Adipocyte (in vitro differentiated cells): ENCODE measurements around the gene ATP8B1.
"Not testable (repeated sequence)": the region's sequence is repeated elsewhere in the genome, so short reads cannot be mapped to it uniquely, and the experiment has no call there.

Experiments used
- DNase-seq: peaks from one replicate; pipeline ENCODE4 v3.0.0-alpha.2; 2015; ENCODE audit warnings: low read depth
- H3K27me3 ChIP-seq: replicated peaks from 2 replicates; pipeline ENCODE4 v1.7.0; 2013; ENCODE audit warnings: mild to moderate bottlenecking, low read length, moderate library complexity; ENCODE audit not compliant: control insufficient read depth, insufficient read depth
- H3K36me3 ChIP-seq: 2 replicates; pipeline ENCODE4 v1.7.0; 2013; ENCODE audit warnings: low read length, mild to moderate bottlenecking, moderate library complexity; ENCODE audit not compliant: control insufficient read depth, insufficient read depth, severe bottlenecking
- H3K4me1 ChIP-seq: 2 replicates; pipeline ENCODE4 v1.7.0; 2013; ENCODE audit warnings: mild to moderate bottlenecking, low read length, moderate library complexity; ENCODE audit not compliant: control insufficient read depth, insufficient read depth
- H3K4me3 ChIP-seq: 2 replicates; pipeline ENCODE4 v1.7.0; 2013; ENCODE audit warnings: mild to moderate bottlenecking, low read length, moderate library complexity
- H3K9ac ChIP-seq: 2 replicates; pipeline ENCODE4 v1.7.0; 2013; ENCODE audit warnings: mild to moderate bottlenecking, low read length, moderate library complexity
- H3K9me3 ChIP-seq: 2 replicates; pipeline ENCODE4 v1.7.0; 2013; ENCODE audit warnings: mild to moderate bottlenecking, low read length, moderate library complexity; ENCODE audit not compliant: control insufficient read depth

The ATP8B1 gene

DNA sequence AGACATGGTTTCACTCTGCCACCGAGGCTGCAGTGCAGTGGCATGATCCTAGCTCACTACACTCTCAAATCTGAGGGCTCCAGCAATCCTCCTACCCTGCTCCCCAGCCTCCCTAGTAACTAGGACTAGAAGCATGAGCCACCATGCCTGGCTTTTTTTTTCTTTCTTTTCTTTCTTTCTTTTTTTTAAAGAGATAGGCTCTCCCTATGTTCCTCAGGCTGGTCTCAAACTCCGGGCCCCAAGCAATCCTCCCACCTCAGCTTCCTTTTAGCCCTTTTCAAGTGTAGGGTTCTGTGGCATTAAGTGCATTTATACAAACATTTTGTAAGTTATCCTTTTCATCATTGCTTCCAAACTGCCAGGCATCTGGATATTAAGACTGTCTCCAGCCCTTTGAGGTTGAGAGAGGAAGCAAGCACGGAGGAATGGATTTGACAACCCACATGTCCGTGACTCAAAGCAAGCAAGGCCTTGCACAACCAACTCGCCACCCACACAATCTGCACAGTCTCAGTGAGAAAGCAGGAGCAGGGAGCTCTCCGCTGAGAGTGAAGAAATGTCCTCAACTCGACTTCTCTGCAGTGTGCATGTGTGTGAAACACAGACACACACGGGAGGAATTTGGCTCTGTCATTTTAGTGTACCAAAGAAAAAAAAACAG is 65.6 kb downstream of the ATP8B1 start:
- Histone ChIP-seq H3K36me3 (no peaks in the 10 kb centered on the region), H3K9ac (peak overlapping the region; percentile 81), H3K9me3 (peaks cover 7% of the 10 kb centered on the region), H3K4me3 (peak overlapping the region; percentile 70), H3K4me1 (peaks cover 15% of the 10 kb centered on the region), H3K27me3 (no peaks in the 10 kb centered on the region)
- peak; percentile 98 for DNase-seq

DNA sequence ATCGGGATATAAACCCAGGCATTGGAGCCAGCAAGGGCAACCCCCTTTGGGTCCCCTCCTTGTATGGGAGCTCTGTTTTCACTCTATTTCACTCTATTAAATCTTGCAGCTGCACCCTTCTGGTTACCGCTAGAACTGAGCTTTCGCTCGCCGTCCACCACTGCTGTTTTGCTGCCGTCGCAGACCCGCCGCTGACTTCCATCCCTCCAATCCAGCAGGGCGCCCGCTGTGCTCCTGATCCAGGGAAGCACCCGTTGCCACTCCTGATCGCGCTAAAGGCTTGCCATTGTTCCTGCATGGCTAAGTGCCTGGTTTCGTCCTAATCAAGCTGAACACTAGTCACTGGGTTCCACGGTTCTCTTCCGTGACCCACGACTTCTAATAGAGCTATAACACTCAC is 68.1 kb downstream of the ATP8B1 start:
- peaks cover 15% of the 10 kb centered on the region for H3K4me1 ChIP-seq
- not testable (repeated sequence) for H3K9ac ChIP-seq, H3K36me3 ChIP-seq, DNase-seq, H3K9me3 ChIP-seq, H3K27me3 ChIP-seq, H3K4me3 ChIP-seq

DNA sequence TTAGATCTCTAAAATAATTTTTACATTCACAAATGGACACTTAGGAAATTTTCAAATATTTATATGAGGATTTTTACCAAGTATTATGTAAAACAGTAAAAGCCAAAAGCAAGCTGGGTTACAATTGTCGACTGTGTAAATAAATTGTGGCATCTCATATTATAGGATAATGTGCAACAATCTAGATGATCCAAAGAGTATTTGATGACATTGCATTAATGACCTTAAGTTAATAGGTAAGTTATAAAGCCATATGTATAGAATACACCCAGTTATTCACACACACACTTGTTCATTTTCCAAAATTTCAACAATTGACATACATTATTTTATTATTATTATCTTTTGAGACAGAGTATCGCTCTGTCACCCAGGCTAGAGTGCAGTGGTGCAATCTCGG is 69.3 kb downstream of the ATP8B1 start:
- Histone ChIP-seq H3K4me1 (peaks cover 16% of the 10 kb centered on the region), H3K4me3 (no peak overlapping the region), H3K9me3 (no peaks in the 10 kb centered on the region), H3K36me3 (no peaks in the 10 kb centered on the region), H3K27me3 (no peaks in the 10 kb centered on the region), H3K9ac (no peak overlapping the region)
- no peak for DNase-seq

DNA sequence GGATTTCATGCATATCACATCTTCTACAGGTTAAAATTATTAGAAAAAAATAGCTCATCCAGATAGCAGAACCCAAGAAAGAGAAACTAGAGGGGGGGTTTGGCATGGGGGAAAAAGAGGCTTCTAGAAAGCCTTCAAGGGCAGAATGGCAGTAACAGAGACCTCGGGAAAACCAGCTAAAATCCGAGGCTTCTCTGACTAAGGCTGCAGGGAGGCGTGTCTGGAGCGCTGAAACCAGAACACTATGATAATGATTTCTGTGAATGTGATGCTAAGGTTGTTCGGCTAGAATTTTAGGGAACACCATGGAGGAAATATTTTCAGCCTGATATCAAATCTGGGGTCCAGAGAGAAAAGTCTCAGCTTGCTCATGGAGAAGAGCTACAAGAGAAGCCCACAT is 73.0 kb downstream of the ATP8B1 start:
- no peak overlapping the region for H3K9ac ChIP-seq
- H3K27me3 ChIP-seq = no peaks in the 10 kb centered on the region
- peaks cover 13% of the 10 kb centered on the region for H3K4me1 ChIP-seq
- peaks cover 4% of the 10 kb centered on the region for H3K9me3 ChIP-seq
- DNase-seq = no peak
- H3K36me3 ChIP-seq = peaks cover 4% of the 10 kb centered on the region
- no peak overlapping the region for H3K4me3 ChIP-seq

DNA sequence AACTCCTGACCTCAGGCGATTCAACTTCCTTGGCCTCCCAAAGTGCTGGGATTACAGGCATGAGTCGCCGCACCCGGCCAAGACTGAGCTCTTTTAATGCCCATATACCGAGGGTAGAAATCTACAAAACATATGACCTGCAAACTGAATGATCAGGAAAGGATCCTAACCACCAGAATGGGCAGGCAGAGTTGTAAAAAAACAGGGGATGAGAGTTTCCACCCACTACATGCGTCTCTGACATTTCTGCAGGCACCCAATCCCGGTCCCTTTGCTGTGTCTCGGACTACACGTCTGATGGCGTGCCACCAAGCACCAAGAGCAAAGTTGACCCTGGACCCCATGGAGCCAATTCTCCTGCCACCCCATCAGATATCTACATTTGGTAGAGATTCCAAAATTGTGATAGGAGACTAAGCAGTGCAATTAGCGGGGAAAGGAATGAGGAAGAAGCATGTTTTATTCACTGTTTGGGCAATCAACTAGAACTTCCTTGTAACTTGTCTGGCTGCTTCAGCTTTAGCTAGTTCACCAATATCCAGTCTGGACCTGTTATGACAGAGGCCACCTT is 74.1 kb downstream of the ATP8B1 start:
- DNase-seq = no peak
- peaks cover 13% of the 10 kb centered on the region for H3K4me1 ChIP-seq
- H3K4me3 ChIP-seq = no peak overlapping the region
- no peak overlapping the region for H3K9ac ChIP-seq
- H3K27me3 ChIP-seq = no peaks in the 10 kb centered on the region
- H3K9me3 ChIP-seq = peaks cover 4% of the 10 kb centered on the region
- H3K36me3 ChIP-seq = peaks cover 4% of the 10 kb centered on the region

DNA sequence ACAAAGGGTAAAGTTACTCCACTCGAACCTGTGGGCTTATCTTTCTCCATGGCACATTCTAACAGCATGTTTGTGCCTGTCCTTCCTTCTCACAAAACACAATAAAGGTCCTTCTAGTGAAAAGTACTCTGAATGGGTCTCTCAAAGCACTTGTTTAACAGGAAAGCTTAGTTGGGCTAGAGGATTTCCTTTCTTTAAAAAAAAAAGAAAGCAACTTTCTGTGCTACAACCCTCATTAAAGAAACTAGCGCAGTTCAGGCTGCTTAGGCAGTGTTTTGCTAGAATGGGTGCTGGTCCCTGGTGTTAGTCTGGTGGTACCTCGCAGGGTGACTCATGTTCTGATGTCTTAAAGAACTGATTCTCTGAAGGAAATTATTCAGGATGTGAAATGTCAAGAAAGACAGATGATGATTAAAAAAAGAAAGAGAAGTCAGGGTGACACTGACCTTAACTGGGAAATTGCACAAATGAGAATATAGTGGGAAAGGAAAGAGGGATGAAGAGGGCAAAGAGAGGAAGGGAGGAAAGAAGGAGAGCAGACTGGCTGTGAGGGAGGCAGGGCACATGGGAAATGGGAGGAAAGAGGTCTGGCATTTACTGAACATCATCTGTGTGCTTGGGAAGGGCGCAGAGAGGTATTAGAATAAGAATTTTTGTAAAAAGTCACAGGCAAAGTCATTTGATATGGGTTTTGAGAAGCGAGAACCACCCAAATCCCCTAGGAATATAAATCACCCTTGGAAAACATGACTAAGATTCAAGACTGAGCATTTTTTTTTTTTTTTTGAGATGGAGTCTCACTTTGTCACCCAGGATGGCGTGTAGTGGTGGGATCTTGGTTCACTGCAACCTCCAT is 74.9 kb downstream of the ATP8B1 start:
- no peak for DNase-seq
- no peak overlapping the region for H3K9ac ChIP-seq
- H3K4me3 ChIP-seq = no peak overlapping the region
- peaks cover 4% of the 10 kb centered on the region for H3K9me3 ChIP-seq
- H3K36me3 ChIP-seq = peaks cover 4% of the 10 kb centered on the region
- H3K4me1 ChIP-seq = peaks cover 13% of the 10 kb centered on the region
- H3K27me3 ChIP-seq = no peaks in the 10 kb centered on the region

DNA sequence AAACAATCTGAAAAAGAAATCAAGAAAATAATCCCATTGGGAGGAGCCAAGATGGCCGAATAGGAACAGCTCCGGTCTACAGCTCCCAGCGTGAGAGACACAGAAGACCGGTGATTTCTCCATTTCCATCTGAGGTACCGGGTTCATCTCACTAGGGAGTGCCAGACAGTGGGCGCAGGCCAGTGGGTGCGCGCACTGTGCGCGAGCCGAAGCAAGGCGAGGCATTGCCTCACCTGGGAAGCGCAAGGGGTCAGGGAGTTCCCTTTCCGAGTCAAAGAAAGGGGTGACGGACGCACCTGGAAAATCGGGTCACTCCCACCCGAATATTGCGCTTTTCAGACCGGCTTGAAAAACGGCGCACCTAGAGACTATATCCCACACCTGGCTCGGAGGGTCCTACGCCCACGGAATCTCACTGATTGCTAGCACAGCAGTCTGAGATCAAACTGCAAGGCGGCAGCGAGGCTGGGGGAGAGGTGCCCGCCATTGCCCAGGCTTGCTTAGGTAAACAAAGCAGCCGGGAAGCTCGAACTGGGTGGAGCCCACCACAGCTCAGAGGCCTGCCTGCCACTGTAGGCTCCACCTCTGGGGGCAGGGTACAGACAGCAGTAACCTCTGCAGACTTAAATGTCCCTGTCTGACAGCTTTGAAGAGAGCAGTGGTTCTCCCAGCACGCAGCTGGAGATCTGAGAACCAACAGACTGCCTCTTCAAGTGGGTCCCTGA is 83.7 kb downstream of the ATP8B1 start:
- H3K4me3 ChIP-seq, H3K27me3 ChIP-seq, H3K36me3 ChIP-seq, H3K9ac ChIP-seq, H3K9me3 ChIP-seq, H3K4me1 ChIP-seq, DNase-seq: not testable (repeated sequence)

DNA sequence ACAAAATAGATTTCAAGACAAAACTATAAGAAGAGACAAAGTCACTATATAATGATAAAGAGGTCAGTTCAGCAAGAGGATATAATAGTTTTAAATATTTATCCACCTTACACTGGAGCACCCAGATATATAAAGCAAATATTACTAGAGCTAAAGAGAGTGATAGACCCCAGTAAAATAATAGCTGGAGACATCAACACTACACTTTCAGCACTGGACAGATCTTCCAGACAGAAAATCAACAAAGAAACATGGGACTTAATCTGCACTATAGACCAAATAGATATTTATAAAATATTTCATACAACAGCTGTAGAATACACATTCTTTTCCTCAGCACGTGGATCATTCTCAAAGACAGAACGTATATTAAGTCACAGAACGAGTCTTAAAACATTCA is 86.6 kb downstream of the ATP8B1 start:
- Histone ChIP-seq H3K9ac (no peak overlapping the region), H3K4me1 (peaks cover 13% of the 10 kb centered on the region), H3K27me3 (no peaks in the 10 kb centered on the region), H3K4me3 (no peak overlapping the region), H3K36me3 (no peaks in the 10 kb centered on the region), H3K9me3 (no peaks in the 10 kb centered on the region)
- DNase-seq = no peak

DNA sequence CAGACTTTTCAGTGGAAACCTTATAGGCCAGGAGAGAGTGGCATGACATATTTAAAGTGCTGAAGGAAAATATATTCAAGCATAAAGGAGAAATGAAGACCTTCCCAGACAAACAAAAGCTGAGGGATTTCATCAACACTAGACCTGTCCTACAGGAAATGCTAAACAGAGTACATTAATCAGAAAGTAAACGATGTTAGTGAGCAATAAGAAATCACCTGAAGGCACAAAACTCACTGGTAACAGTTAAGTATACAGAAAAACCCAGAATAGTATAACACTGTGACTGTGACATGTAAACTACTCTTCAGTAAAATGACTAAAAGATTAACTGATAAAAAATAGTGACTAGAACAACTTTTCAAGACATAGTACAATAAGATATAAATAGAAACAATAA is 87.4 kb downstream of the ATP8B1 start:
- Histone ChIP-seq H3K4me1 (peaks cover 14% of the 10 kb centered on the region), H3K9me3 (no peaks in the 10 kb centered on the region), H3K36me3 (no peaks in the 10 kb centered on the region), H3K9ac (no peak overlapping the region), H3K4me3 (no peak overlapping the region), H3K27me3 (no peaks in the 10 kb centered on the region)
- DNase-seq = no peak

DNA sequence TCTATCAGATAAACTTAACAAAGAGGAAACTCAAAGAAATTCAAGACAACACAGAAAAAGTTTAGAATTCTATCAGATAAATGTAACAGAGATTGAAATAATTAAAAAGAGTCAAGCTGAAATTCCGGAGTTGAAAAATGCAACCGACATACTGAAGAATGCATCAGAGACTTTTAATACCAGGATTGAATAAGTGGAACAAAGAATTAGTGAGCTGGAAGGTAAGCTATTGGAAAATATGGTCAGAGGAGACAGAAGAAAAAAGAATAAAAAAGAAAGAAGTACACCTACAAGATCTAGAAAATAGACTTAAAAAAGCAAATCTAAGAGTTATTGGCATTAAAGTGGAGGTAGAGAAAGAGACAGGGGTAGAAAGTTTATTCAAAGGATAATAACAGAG is 88.0 kb downstream of the ATP8B1 start:
- H3K4me1 ChIP-seq = peaks cover 14% of the 10 kb centered on the region
- H3K9ac ChIP-seq = no peak overlapping the region
- H3K36me3 ChIP-seq = no peaks in the 10 kb centered on the region
- H3K4me3 ChIP-seq = no peak overlapping the region
- H3K9me3 ChIP-seq = no peaks in the 10 kb centered on the region
- no peaks in the 10 kb centered on the region for H3K27me3 ChIP-seq
- no peak for DNase-seq

DNA sequence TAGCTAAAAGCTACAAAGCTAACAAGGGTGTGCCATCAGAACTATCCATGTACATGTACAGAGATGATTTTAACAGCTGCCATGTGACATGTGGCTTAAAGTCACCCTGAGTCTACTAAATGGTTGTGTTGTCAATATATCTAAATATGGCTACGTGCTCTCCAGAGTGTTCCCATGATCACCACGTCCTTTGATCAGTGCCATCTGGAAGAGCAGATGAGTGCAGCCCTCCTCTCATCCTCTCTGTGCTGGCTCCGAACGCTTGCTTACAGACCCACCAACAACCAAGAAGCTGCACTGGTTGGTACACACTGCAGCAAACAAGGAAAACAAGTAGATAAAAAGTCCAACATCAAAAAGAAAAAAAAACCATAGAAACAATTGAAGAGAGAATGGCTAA is 92.9 kb downstream of the ATP8B1 start:
- no peaks in the 10 kb centered on the region for H3K9me3 ChIP-seq
- no peaks in the 10 kb centered on the region for H3K27me3 ChIP-seq

More for the DNA sequence above, 92.9 kb downstream of the ATP8B1 start:
- Histone ChIP-seq H3K4me1 (peaks cover 19% of the 10 kb centered on the region), H3K9ac (no peak overlapping the region), H3K4me3 (no peak overlapping the region), H3K36me3 (no peaks in the 10 kb centered on the region)
- no peak for DNase-seq
